Right cardiac atrium (tissue), 5 donors: ENCODE measurements around the gene SLC2A14. TPM values are rescaled to one million over a fixed set of nuclear protein-coding genes. Genes with fewer than 3 reads are reported as not detected.
"Not testable (repeated sequence)": the region's sequence is repeated elsewhere in the genome, so short reads cannot be mapped to it uniquely, and the experiment has no call there.

ENCODE experiments used
- ATAC-seq, 2 donors: fragments of 200-7000 bp; cut with Tn5 transposase; one replicate each; pipeline versions ENCODE4 v1.8.0 to v1.9.1; 2020; ENCODE audit warnings: moderate library complexity in 2 of 2, mild to moderate bottlenecking in 1 of 2
- DNase-seq, 3 donors: peaks; one replicate each; pipeline ENCODE4 v3.0.0-alpha.2; 2020
- H3K27ac ChIP-seq: one replicate; pipeline ENCODE4 v1.5.1; 2013; ENCODE audit warnings: mild to moderate bottlenecking, low read length, control low read depth, moderate library complexity
- H3K27me3 ChIP-seq: one replicate; pipeline ENCODE4 v1.6.1; 2013; ENCODE audit not compliant: control insufficient read depth, insufficient read depth
- H3K4me1 ChIP-seq: one replicate; pipeline ENCODE4 v1.6.1; 2013; ENCODE audit warnings: low read length; ENCODE audit not compliant: control insufficient read depth, insufficient read depth
- H3K4me3 ChIP-seq: one replicate; pipeline ENCODE4 v1.5.1; 2013; ENCODE audit warnings: low read length, control low read depth
- H3K9me3 ChIP-seq: one replicate; pipeline ENCODE4 v1.6.1; 2013; ENCODE audit warnings: low read length; ENCODE audit not compliant: control insufficient read depth
- WGBS: extraction: QIAGEN DNeasy Blood & Tissue Kit; methylation state at CpG from one replicate; pipeline ENCODE4 v1.1.7; 2013; 5-methylcytosine and 5-hydroxymethylcytosine counted together
- intact Hi-C, 4 donors: fragments of 100-400 bp; cut with DNase I; formaldehyde crosslinking; loops; one replicate each; pipeline versions ENCODE4 v1.11.0 to v1.14.0; 2022 to 2023
- polyA plus RNA-seq: library from polyadenylated mRNA; stranded (reverse); fragments of 200-250 nt; gene quantifications from one replicate; pipeline ENCODE4 v1.2.3, GENCODE V29; 2013
- total RNA-seq, 4 donors: library from RNA; stranded (reverse); fragmentation: NEBNext Ultra II Directional; extraction: Animal tissue kit (Norgen Biotek cat#: 25700); gene quantifications; one replicate each; pipeline ENCODE4 v1.2.1, GENCODE V29; 2021
- donor health status: healthy with polysubstance abuse.
- donor health status: DM: no; HTN: yes; CAD: no.
- donor health status: DM: no; HTN: no; CAD: no.
- donor health status: DM: no; HTN: yes; CAD: no; lungs with severe emphysema.
- donor health status: DM: yes; HTN: yes; CAD: no.

Gene SLC2A14
- total and polyA plus RNA-seq, 5 donors = 1.4 TPM; not detected in 4

- H3K4me3 ChIP-seq, DNase-seq, H3K27me3 ChIP-seq, H3K9me3 ChIP-seq, ATAC-seq, intact Hi-C loops, H3K4me1 ChIP-seq, H3K27ac ChIP-seq: not testable (repeated sequence)
- 33% methylated on average over 2 of the region's 2 CpGs for WGBS
Observed at GRCh38 chr12:7848098-7848422, 24.7 kb downstream of the SLC2A14 start.

DNA sequence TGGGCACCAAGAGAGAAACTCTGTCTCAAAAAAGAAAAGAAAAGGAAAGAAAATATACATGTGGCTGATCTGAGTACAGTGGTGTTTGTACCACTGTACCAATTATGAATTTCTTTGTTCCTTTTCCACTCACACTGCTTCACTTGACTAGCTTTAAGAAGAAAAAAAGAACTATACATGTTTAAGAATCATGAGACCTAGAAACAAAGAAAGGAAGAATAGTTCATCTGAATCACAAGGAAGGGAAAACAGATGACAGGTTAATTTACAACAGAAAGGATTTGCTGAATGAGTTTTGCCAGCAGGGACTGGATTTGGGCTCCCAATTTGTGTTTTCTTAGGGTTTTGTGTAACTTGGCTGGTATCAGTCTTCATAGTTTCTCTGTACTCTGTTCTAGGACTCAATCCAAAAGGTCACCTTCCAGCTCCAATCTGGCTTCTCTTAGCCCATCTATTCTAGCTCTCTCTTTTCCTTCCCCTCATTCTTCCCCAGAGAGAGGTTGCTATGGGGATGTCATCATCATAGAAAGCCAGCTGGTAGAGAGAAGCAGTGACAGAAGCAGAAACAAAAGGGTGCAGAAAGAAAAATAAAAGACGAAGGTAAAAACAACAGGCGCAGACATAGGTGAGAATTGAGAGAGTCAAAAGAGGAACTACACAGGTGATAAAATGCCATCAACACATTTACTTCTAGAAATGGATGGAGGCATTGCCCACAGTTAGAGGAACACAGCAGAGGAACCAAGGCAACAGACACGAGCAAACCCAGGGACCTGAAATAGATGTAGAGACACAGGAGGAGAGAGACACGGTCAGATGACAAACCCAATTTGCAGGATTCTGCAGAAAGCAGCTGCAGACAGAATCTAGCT lies 25.3 kb downstream of the SLC2A14 start:
- ATAC-seq, H3K4me3 ChIP-seq, H3K4me1 ChIP-seq, H3K27ac ChIP-seq, intact Hi-C loops, H3K9me3 ChIP-seq, H3K27me3 ChIP-seq, DNase-seq: not testable (repeated sequence)
- WGBS = 16% methylated on average over 2 of the region's 4 CpGs

GRCh38 chr12:7844116-7844515 lies 28.6 kb downstream of the SLC2A14 start:
- H3K27me3 ChIP-seq = no peaks in the 10 kb centered on the region
- 71% methylated on average over 5 of the region's 5 CpGs for WGBS

DNA sequence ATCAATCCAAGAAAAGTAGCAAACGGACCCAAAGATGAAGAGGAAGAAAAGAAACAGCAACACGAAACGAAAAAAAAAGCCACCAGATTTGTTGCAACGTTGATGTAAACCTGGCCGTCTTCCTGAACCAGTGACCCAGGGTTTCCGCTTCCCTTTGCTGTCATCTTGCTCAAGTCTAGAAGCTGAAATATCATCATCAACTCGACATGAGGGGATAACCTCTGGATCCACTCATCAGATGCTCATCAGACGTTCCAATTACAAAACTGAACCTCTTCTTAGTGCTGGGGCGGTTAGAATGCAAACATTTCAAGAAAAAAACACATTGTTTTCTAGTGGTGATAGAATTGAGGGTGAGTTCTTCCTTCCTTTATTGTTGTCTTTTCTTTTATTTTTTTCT lies 29.1 kb downstream of the SLC2A14 start:
- H3K27ac ChIP-seq, intact Hi-C loops, H3K4me3 ChIP-seq, H3K4me1 ChIP-seq, DNase-seq, H3K9me3 ChIP-seq, H3K27me3 ChIP-seq: not testable (repeated sequence)
- peak in 1 of 2 donors; percentile 78 for ATAC-seq
- WGBS = 30% methylated on average over 3 of the region's 9 CpGs

More at GRCh38 chr12:7844116-7844515, 28.6 kb downstream of the SLC2A14 start:
- no peaks in the 10 kb centered on the region for H3K9me3 ChIP-seq
- H3K27ac ChIP-seq = no peak overlapping the region
- DNase-seq (no peak), ATAC-seq (no peak)
- intact Hi-C loops = no loop called here
- no peaks in the 10 kb centered on the region for H3K4me1 ChIP-seq
- no peak overlapping the region for H3K4me3 ChIP-seq

- H3K4me1 ChIP-seq, DNase-seq, H3K27ac ChIP-seq, H3K9me3 ChIP-seq, H3K27me3 ChIP-seq, H3K4me3 ChIP-seq, intact Hi-C loops: not testable (repeated sequence)
- WGBS = 31% methylated on average over 5 of the region's 8 CpGs
- peak; percentile 33 to 92 for ATAC-seq
Observed at GRCh38 chr12:7843149-7843548, 29.6 kb downstream of the SLC2A14 start.

GRCh38 chr12:7842444-7842843 lies 30.3 kb downstream of the SLC2A14 start:
- ATAC-seq, intact Hi-C loops, H3K4me1 ChIP-seq, H3K27ac ChIP-seq, H3K9me3 ChIP-seq, DNase-seq, H3K27me3 ChIP-seq, H3K4me3 ChIP-seq: not testable (repeated sequence)
- WGBS = 89% methylated on average over 9 of the region's 9 CpGs

DNA sequence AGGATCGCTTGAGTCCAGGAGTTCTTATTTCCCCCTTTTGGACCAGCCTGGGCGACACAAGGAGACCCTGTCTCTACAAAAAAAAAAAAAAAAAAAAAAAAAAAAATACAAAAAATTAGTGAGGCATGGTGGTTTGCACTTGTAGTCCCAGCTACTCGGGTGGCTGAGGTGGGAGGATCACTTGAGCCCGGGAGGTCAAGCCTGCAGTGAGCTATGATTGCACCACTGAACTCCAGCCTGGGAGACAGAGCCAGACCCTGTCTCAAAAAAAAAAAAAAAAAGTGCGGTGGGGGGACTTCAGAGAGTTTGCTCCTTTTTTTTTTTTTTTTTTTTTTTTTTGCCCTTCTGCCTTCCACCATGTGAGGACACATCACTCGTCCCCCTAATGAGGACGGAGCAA lies 32.9 kb downstream of the SLC2A14 start:
- H3K4me3 ChIP-seq, H3K4me1 ChIP-seq, DNase-seq, ATAC-seq, intact Hi-C loops, H3K9me3 ChIP-seq, H3K27ac ChIP-seq, H3K27me3 ChIP-seq: not testable (repeated sequence)
- 81% methylated on average over 7 of the region's 7 CpGs for WGBS

GRCh38 chr12:7839226-7839625 lies 33.5 kb downstream of the SLC2A14 start:
- 17% methylated on average over 9 of the region's 10 CpGs for WGBS
- H3K27ac ChIP-seq, intact Hi-C loops, H3K27me3 ChIP-seq, H3K9me3 ChIP-seq, H3K4me1 ChIP-seq, H3K4me3 ChIP-seq: not testable (repeated sequence)
- DNase-seq (peak; percentile 45 to 71 (median 59)), ATAC-seq (peak; percentile 44 to 48)

GRCh38 chr12:7837366-7837765 lies 35.3 kb downstream of the SLC2A14 start:
- Histone ChIP-seq H3K9me3 (no peaks in the 10 kb centered on the region), H3K27me3 (no peaks in the 10 kb centered on the region), H3K4me1 (no peaks in the 10 kb centered on the region), H3K4me3 (no peak overlapping the region), H3K27ac (no peak overlapping the region)
- ATAC-seq (no peak), DNase-seq (no peak)
- WGBS = 78% methylated on average over 6 of the region's 6 CpGs
- intact Hi-C loops = no loop called here

DNA sequence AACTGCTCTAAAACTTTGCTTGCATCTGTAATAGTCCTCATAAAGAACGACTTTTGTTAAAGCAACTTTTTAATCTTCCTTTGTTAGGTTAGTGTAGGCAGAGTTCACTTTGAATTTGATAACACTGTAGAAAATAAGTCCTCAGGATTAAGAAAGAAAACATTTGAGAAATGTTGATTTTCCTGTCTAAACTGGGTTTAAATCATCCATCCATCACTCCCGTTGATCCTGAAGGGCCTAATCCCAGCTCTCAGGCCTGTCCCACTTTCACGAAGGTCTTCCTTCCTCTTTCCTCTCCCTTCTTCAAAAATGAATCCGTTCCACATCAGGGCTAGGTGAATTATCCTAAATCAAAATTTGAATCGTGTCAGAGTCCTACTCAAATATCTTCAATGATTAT lies 36.9 kb downstream of the SLC2A14 start:
- DNase-seq (no peak), ATAC-seq (no peak)
- Histone ChIP-seq H3K27ac (no peak overlapping the region), H3K4me1 (no peaks in the 10 kb centered on the region), H3K9me3 (no peaks in the 10 kb centered on the region), H3K4me3 (no peak overlapping the region), H3K27me3 (no peaks in the 10 kb centered on the region)
- intact Hi-C loops = no loop called here
- WGBS = 61% methylated on average over 5 of the region's 5 CpGs

DNA sequence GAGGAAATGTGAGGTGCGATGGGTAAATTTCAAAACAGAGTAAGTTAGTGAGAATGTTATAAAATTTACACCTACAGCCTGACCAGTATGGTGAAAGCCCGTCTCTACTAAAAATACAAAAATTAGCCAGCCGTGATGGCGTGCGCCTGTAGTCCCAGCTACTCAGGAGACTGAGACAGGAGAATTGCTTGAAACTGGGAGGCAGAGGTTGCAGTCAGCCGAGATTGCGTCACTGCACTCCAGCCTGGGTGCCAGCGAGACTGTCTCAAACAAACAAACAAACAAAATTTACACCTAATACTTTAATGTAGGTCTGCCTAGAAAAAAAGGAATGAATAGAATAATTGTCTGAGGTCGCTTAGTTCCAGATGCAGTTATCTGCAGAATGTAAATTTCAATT lies 37.6 kb downstream of the SLC2A14 start:
- Histone ChIP-seq H3K4me3 (no peak overlapping the region), H3K27me3 (no peaks in the 10 kb centered on the region), H3K4me1 (no peaks in the 10 kb centered on the region), H3K27ac (no peak overlapping the region), H3K9me3 (no peaks in the 10 kb centered on the region)
- 73% methylated on average over 9 of the region's 9 CpGs for WGBS
- ATAC-seq (no peak), DNase-seq (no peak)
- intact Hi-C loops = no loop called here
